Measurements from ENCODE around the gene ATG9B.
"Not testable (repeated sequence)": the region's sequence is repeated elsewhere in the genome, so short reads cannot be mapped to it uniquely, and the experiment has no call there.

ATG9B gene

GRCh38 chr7:151017370-151017952 is 6.8 kb downstream of the ATG9B start:
- no peak overlapping the region for H3K27ac ChIP-seq (ENCODE audit: low read length)
- peak overlapping the region; percentile 58; the same call in 1 of the 2 replicates for H3K4me3 ChIP-seq (ENCODE audit: low read length)
- peaks cover 57% of the 10 kb centered on the region for H3K27me3 ChIP-seq (ENCODE audit: insufficient read depth, low read length)
- no peak overlapping the region for H3K9ac ChIP-seq (ENCODE audit: low read depth, low read length)
- peaks cover 14% of the 10 kb centered on the region for H3K4me1 ChIP-seq (ENCODE audit: insufficient read depth, low read length)
- H3K9me3 ChIP-seq (ENCODE audit: insufficient read depth, low read depth, low read length): no peaks in the 10 kb centered on the region
- no peaks in the 10 kb centered on the region for H3K36me3 ChIP-seq (ENCODE audit: insufficient read depth, low read depth, low read length)

DNA sequence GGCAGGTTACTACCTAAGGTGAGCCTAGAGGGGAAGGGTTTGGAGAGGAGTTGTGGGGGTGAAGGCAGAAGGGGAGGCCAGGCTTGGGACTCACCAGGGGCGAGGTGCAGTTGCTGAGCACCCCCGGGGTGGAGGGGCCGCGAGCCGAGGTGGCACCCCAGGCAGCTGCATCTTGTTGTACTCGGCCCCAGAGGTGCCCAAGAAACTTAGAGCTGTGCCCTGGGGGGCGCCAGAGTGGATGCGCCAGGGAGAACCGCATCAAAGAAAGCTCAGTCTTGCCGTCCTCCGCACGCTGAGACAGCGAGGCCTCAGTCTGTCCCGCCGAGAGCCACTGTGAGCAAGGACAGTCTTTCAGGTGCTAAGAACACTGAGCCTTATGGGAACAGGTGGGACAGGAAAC is 7.4 kb downstream of the ATG9B start:
- H3K36me3 ChIP-seq (ENCODE audit: insufficient read depth, low read depth, low read length): no peaks in the 10 kb centered on the region
- no peaks in the 10 kb centered on the region for H3K9me3 ChIP-seq (ENCODE audit: insufficient read depth, low read depth, low read length)
- H3K27me3 ChIP-seq (ENCODE audit: insufficient read depth, low read length): peaks cover 61% of the 10 kb centered on the region
- H3K9ac ChIP-seq (ENCODE audit: low read depth, low read length): no peak overlapping the region
- H3K4me3 ChIP-seq (ENCODE audit: low read length): no peak overlapping the region
- no peak overlapping the region for H3K27ac ChIP-seq (ENCODE audit: low read length)
- H3K4me1 ChIP-seq (ENCODE audit: insufficient read depth, low read length): peaks cover 15% of the 10 kb centered on the region

GRCh38 chr7:151016505-151016904 is 7.8 kb downstream of the ATG9B start:
- Histone ChIP-seq H3K9me3 (ENCODE audit: insufficient read depth, low read depth, low read length) (no peaks in the 10 kb centered on the region), H3K27me3 (ENCODE audit: insufficient read depth, low read length) (peaks cover 61% of the 10 kb centered on the region), H3K27ac (ENCODE audit: low read length) (no peak overlapping the region), H3K9ac (ENCODE audit: low read depth, low read length) (no peak overlapping the region), H3K36me3 (ENCODE audit: insufficient read depth, low read depth, low read length) (no peaks in the 10 kb centered on the region), H3K4me3 (ENCODE audit: low read length) (no peak overlapping the region), H3K4me1 (ENCODE audit: insufficient read depth, low read length) (peaks cover 15% of the 10 kb centered on the region)

DNA sequence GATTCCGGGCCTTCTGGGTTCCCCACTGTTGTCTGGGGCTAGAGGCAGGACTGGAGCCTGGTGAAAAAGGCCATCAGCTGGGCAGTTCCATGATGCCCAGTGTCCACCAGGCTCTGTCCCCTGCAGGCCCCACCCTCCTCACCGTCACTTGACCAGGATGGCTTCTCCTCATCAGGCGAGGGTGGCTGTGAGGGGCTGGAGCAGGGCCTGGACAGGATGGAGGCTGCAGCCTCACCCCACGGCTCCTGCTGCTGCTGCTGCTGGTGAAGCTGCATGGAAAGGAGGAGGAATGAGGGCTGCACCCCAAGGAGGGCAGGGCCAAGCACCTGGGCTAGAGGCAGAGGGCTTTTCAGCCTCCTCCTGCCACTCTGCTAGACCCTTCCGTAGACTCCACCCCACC is 8.3 kb downstream of the ATG9B start:
- peaks cover 14% of the 10 kb centered on the region for H3K4me1 ChIP-seq (ENCODE audit: insufficient read depth, low read length)
- H3K27me3 ChIP-seq (ENCODE audit: insufficient read depth, low read length): peaks cover 61% of the 10 kb centered on the region
- H3K9ac ChIP-seq (ENCODE audit: low read depth, low read length): no peak overlapping the region
- H3K4me3 ChIP-seq (ENCODE audit: low read length): no peak overlapping the region
- no peak overlapping the region for H3K27ac ChIP-seq (ENCODE audit: low read length)
- no peaks in the 10 kb centered on the region for H3K36me3 ChIP-seq (ENCODE audit: insufficient read depth, low read depth, low read length)
- no peaks in the 10 kb centered on the region for H3K9me3 ChIP-seq (ENCODE audit: insufficient read depth, low read depth, low read length)

- peaks cover 12% of the 10 kb centered on the region; the same call in 1 of the 2 replicates for H3K4me1 ChIP-seq (ENCODE audit: insufficient read depth, low read length)
- no peaks in the 10 kb centered on the region for H3K36me3 ChIP-seq (ENCODE audit: insufficient read depth, low read depth, low read length)
- no peak overlapping the region for H3K9ac ChIP-seq (ENCODE audit: low read depth, low read length)
- no peaks in the 10 kb centered on the region for H3K9me3 ChIP-seq (ENCODE audit: insufficient read depth, low read depth, low read length)
- H3K4me3 ChIP-seq (ENCODE audit: low read length): no peak overlapping the region
- H3K27me3 ChIP-seq (ENCODE audit: insufficient read depth, low read length): peaks cover 50% of the 10 kb centered on the region
- no peak overlapping the region for H3K27ac ChIP-seq (ENCODE audit: low read length)
Observed at GRCh38 chr7:151014950-151015349, 9.3 kb downstream of the ATG9B start.

GRCh38 chr7:151013733-151014497 is 10.4 kb downstream of the ATG9B start:
- Histone ChIP-seq H3K4me3 (ENCODE audit: low read length) (peak overlapping the region; percentile 63), H3K27me3 (ENCODE audit: insufficient read depth, low read length) (peaks cover 40% of the 10 kb centered on the region), H3K4me1 (ENCODE audit: insufficient read depth, low read length) (peaks cover 16% of the 10 kb centered on the region; the same call in 1 of the 2 replicates), H3K9me3 (ENCODE audit: insufficient read depth, low read depth, low read length) (no peaks in the 10 kb centered on the region), H3K9ac (ENCODE audit: low read depth, low read length) (peak overlapping the region; percentile 71; the same call in 1 of the 2 replicates), H3K36me3 (ENCODE audit: insufficient read depth, low read depth, low read length) (no peaks in the 10 kb centered on the region), H3K27ac (ENCODE audit: low read length) (no peak overlapping the region)

DNA sequence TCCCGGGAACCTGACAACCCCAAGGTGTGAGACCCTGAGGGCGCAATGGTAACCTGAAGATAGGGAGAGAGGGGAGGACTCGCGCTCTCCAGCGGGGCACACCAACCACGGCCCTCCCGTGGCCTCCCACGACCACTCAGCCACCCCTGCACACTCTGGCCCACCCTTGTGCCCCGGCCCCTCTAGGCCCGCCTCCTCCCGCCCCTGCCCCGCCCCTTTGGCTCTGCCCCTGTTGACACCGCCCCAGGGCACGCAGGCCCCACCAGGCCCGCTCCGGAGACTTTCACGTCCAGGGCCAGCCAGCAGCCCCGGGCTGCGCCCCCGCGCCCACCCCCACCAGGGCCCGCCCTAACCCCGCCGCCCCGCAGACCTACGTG is 10.9 kb downstream of the ATG9B start:
- peak overlapping the region; percentile 63; the same call in 1 of the 2 replicates for H3K4me3 ChIP-seq (ENCODE audit: low read length)
- H3K27me3 ChIP-seq (ENCODE audit: insufficient read depth, low read length): peaks cover 34% of the 10 kb centered on the region
- peaks cover 17% of the 10 kb centered on the region; the same call in 1 of the 2 replicates for H3K4me1 ChIP-seq (ENCODE audit: insufficient read depth, low read length)
- H3K9me3 ChIP-seq (ENCODE audit: insufficient read depth, low read depth, low read length): no peaks in the 10 kb centered on the region
- H3K9ac ChIP-seq (ENCODE audit: low read depth, low read length): peak overlapping the region; percentile 61; the same call in 1 of the 2 replicates
- no peak overlapping the region for H3K27ac ChIP-seq (ENCODE audit: low read length)
- H3K36me3 ChIP-seq (ENCODE audit: insufficient read depth, low read depth, low read length): no peaks in the 10 kb centered on the region

DNA sequence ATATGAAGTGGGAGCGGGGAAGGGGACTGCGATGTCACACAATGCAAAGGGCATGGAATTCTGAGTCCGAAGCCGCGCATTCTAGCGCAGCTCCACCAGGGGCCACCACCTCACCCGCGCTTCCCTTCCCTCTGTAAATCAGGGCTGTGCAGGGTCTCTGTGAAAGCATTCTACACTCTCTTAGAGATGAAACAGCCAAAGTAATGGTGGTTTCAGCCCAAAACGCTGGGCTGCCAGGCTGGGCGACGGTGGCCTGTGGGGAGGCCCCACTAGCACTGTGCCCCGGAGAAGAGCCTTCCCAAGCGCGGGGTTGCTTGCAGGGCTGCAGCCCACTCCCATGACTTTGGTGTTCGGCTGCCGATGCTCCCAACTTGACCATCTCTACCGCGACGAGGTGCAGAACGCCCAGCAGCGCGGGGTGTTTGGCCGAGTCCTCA is 11.4 kb downstream of the ATG9B start:
- H3K9ac ChIP-seq (ENCODE audit: low read depth, low read length): peak overlapping the region; percentile 61; the same call in 1 of the 2 replicates
- no peak overlapping the region for H3K27ac ChIP-seq (ENCODE audit: low read length)
- H3K27me3 ChIP-seq (ENCODE audit: insufficient read depth, low read length): peaks cover 31% of the 10 kb centered on the region

DNA sequence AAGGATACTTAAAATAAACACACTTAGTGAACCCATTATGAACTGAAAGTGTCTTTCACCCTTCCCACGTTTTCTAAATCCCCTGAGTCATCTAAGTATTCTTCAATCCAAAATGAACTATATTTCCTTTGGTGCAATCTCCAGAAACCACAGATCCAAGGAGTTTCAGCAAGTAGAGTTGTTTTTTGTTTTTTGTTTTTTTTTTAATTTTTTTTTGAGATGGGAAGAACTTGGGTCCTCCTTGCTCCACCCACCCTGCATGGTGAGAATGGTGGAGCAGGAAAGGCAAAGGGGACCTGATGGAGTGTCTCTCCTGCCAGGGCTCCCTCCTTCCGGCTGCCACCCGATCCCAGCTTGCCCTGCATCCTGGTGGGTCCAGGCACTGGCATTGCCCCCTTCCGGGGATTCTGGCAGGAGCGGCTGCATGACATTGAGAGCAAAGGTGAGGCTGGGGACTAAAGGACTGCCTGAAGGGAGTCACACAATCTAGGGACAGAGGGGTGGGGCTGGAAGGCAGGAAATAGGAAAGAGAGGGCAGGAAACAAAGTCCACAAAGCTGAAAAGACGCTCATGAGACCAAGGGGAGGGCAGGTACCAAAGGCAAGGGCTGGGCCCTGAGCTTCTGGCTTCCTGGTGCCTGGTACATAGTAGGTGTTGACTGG is 12.1 kb downstream of the ATG9B start:
- Histone ChIP-seq H3K9ac (ENCODE audit: low read depth, low read length) (no peak overlapping the region), H3K9me3 (ENCODE audit: insufficient read depth, low read depth, low read length) (no peaks in the 10 kb centered on the region), H3K36me3 (ENCODE audit: insufficient read depth, low read depth, low read length) (no peaks in the 10 kb centered on the region), H3K4me3 (ENCODE audit: low read length) (0 out of 2 replicates have a peak overlapping the region, but pooled peaks have one; percentile 63), H3K27ac (ENCODE audit: low read length) (no peak overlapping the region), H3K4me1 (ENCODE audit: insufficient read depth, low read length) (peaks cover 19% of the 10 kb centered on the region; the same call in 1 of the 2 replicates), H3K27me3 (ENCODE audit: insufficient read depth, low read length) (peaks cover 23% of the 10 kb centered on the region)

More for the DNA sequence above, 11.4 kb downstream of the ATG9B start:
- H3K36me3 ChIP-seq (ENCODE audit: insufficient read depth, low read depth, low read length): no peaks in the 10 kb centered on the region
- no peaks in the 10 kb centered on the region for H3K9me3 ChIP-seq (ENCODE audit: insufficient read depth, low read depth, low read length)
- H3K4me3 ChIP-seq (ENCODE audit: low read length): peak overlapping the region; percentile 63
- H3K4me1 ChIP-seq (ENCODE audit: insufficient read depth, low read length): peaks cover 19% of the 10 kb centered on the region; the same call in 1 of the 2 replicates

DNA sequence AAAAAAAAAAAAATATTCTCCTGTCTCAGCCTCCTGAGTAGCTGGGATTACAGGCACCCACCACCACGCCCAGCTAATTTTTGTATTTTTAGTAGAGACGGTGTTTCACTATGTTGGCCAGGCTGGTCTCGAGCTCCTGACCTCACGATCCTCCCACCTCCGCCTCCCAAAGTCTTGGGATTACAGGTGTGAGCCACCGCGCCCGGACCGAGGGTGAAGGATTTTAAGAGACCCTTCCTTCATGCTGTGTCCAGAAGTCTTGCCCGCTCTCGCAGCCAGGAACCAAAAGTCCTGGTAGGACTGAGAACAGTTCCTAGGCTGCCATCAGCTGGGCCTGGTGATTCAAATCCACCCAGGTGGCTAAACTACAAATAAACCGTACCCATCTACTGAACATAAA is 12.7 kb downstream of the ATG9B start:
- peaks cover 19% of the 10 kb centered on the region; the same call in 1 of the 2 replicates for H3K4me1 ChIP-seq (ENCODE audit: insufficient read depth, low read length)

GRCh38 chr7:151011097-151011409 is 13.2 kb downstream of the ATG9B start:
- no peaks in the 10 kb centered on the region for H3K36me3 ChIP-seq (ENCODE audit: insufficient read depth, low read depth, low read length)
- no peaks in the 10 kb centered on the region for H3K9me3 ChIP-seq (ENCODE audit: insufficient read depth, low read depth, low read length)
- H3K9ac ChIP-seq (ENCODE audit: low read depth, low read length): peak overlapping the region; percentile 3; the same call in 1 of the 2 replicates
- peaks cover 19% of the 10 kb centered on the region; the same call in 1 of the 2 replicates for H3K4me1 ChIP-seq (ENCODE audit: insufficient read depth, low read length)
- H3K27me3 ChIP-seq (ENCODE audit: insufficient read depth, low read length): peaks cover 13% of the 10 kb centered on the region
- peak overlapping the region; percentile 27; the same call in 1 of the 2 replicates for H3K4me3 ChIP-seq (ENCODE audit: low read length)
- H3K27ac ChIP-seq (ENCODE audit: low read length): no peak overlapping the region

More for the DNA sequence above, 12.7 kb downstream of the ATG9B start:
- H3K9ac ChIP-seq (ENCODE audit: low read depth, low read length); H3K27ac ChIP-seq (ENCODE audit: low read length); H3K9me3 ChIP-seq (ENCODE audit: insufficient read depth, low read depth, low read length); H3K4me3 ChIP-seq (ENCODE audit: low read length); H3K36me3 ChIP-seq (ENCODE audit: insufficient read depth, low read depth, low read length): not testable (repeated sequence)
- peaks cover 19% of the 10 kb centered on the region for H3K27me3 ChIP-seq (ENCODE audit: insufficient read depth, low read length)

Measured in iPS-20b (cell line).